HEK293T (cell line): Measurements from ENCODE around the gene CEP95.

Source experiments
- CTCF ChIA-PET: fragments of 350-600 bp; formaldehyde crosslinking; extraction: SDS; loops from one replicate; lab custom pipeline; 2021; ENCODE audit warnings: antibody characterized with exemption, inconsistent platforms; lab: Yijun Ruan, JAX
- POLR2A ChIA-PET: fragments of 350-600 bp; formaldehyde crosslinking; extraction: SDS; loops from one replicate; lab custom pipeline; 2020; ENCODE audit warnings: antibody characterized with exemption, inconsistent platforms; lab: Yijun Ruan, JAX
- DNase-seq: peaks from one replicate; pipeline ENCODE4 v3.0.0; 2012; ENCODE audit warnings: mixed read lengths; ENCODE audit errors: extremely low spot score
- ARNT ChIP-seq: fragments of 450-650 bp; IDR thresholded peaks from 2 replicates; pipeline ENCODE4 v1.6.1; 2017; ENCODE audit warnings: mild to moderate bottlenecking
- BHLHE40 ChIP-seq: fragments of 450-650 bp; IDR thresholded peaks from 2 replicates; pipeline ENCODE4 v1.6.1; 2016; ENCODE audit warnings: mild to moderate bottlenecking, moderate library complexity, borderline replicate concordance
- CTBP1 ChIP-seq: fragments of 450-650 bp; IDR thresholded peaks from 2 replicates; pipeline ENCODE4 v1.6.1; 2016; ENCODE audit warnings: borderline replicate concordance
- ELF4 ChIP-seq: fragments of 450-650 bp; IDR thresholded peaks from 2 replicates; pipeline ENCODE4 v1.6.1; 2017; ENCODE audit warnings: antibody characterized with exemption
- FOXA1 ChIP-seq: fragments of 450-650 bp; IDR thresholded peaks from 2 replicates; pipeline ENCODE4 v1.6.1; 2016; ENCODE audit warnings: mild to moderate bottlenecking
- FOXK2 ChIP-seq: fragments of 450-650 bp; IDR thresholded peaks from 2 replicates; pipeline ENCODE4 v1.6.1; 2016; ENCODE audit warnings: mild to moderate bottlenecking
- FOXM1 ChIP-seq: fragments of 450-650 bp; IDR thresholded peaks from 2 replicates; pipeline ENCODE4 v1.6.1; 2017; ENCODE audit warnings: mild to moderate bottlenecking, borderline replicate concordance
- HDGF ChIP-seq: fragments of 450-650 bp; IDR thresholded peaks from 2 replicates; pipeline ENCODE4 v1.6.1; 2017; ENCODE audit warnings: antibody characterized with exemption, borderline replicate concordance
- L3MBTL2 ChIP-seq: fragments of 450-650 bp; conservative IDR thresholded peaks from 2 replicates; pipeline ENCODE4 v1.6.1; 2016; ENCODE audit warnings: mild to moderate bottlenecking
- LEF1 ChIP-seq: fragments of 450-650 bp; IDR thresholded peaks from 2 replicates; pipeline ENCODE4 v1.6.1; 2017; ENCODE audit warnings: mild to moderate bottlenecking, borderline replicate concordance
- NFRKB ChIP-seq: fragments of 450-650 bp; IDR thresholded peaks from 2 replicates; pipeline ENCODE4 v1.6.1; 2016; ENCODE audit warnings: mild to moderate bottlenecking, moderate library complexity
- PKNOX1 ChIP-seq: fragments of 450-650 bp; IDR thresholded peaks from 2 replicates; pipeline ENCODE4 v1.6.1; 2016
- SP1 ChIP-seq: fragments of 450-650 bp; IDR thresholded peaks from 2 replicates; pipeline ENCODE4 v1.6.1; 2017
- SUZ12 ChIP-seq: fragments of 450-650 bp; IDR thresholded peaks from 2 replicates; pipeline ENCODE4 v1.6.1; 2016; ENCODE audit warnings: mild to moderate bottlenecking
- TARDBP ChIP-seq: fragments of 450-650 bp; IDR thresholded peaks from 2 replicates; pipeline ENCODE4 v1.6.1; 2016
- ZNF384 ChIP-seq: fragments of 450-650 bp; IDR thresholded peaks from 2 replicates; pipeline ENCODE4 v1.6.1; 2016

CEP95 gene

GRCh38 chr17:64540118-64540776 lies 33.5 kb downstream of the CEP95 start:
- DNase-seq = no peak
- TF ChIP-seq FOXA1 (no peak), FOXM1 (no peak), ZNF384 (no peak), SP1 (no peak), L3MBTL2 (no peak), SUZ12 (no peak), NFRKB (no peak), HDGF (no peak), CTBP1 (no peak), PKNOX1 (no peak), LEF1 (no peak), ARNT (no peak), ELF4 (no peak), TARDBP (no peak), BHLHE40 (no peak), FOXK2 (no peak)
- CTCF ChIA-PET = interaction anchor here (0.6 kb wide), 1 partner anchor 11 kb away, joined by 3 read pairs; no protein-coding TSS in a partner anchor
- POLR2A ChIA-PET = no interaction called here

- TF ChIP-seq FOXA1 = no peak
- TF ChIP-seq FOXM1 = no peak
- TF ChIP-seq BHLHE40 = no peak
- TF ChIP-seq HDGF = no peak
- no peak for TF ChIP-seq ELF4
- no peak for TF ChIP-seq PKNOX1
- TF ChIP-seq ZNF384 = no peak
- TF ChIP-seq SUZ12 = no peak
- TF ChIP-seq CTBP1 = no peak
- TF ChIP-seq FOXK2 = no peak
- no peak for TF ChIP-seq SP1
- no peak for TF ChIP-seq ARNT
- CTCF ChIA-PET = interaction anchor here (2.3 kb wide), 1 partner anchor 10 kb away, joined by 5 read pairs; no protein-coding TSS in a partner anchor
- POLR2A ChIA-PET = interaction anchor here (1.0 kb wide), 1 partner anchor 38 kb away, joined by 3 read pairs; the partner anchor contains the start of genes CEP95 and DDX5
- no peak for DNase-seq
Observed at GRCh38 chr17:64544742-64545141, 38.0 kb downstream of the CEP95 start.

GRCh38 chr17:64546716-64547115 lies 39.9 kb downstream of the CEP95 start:
- ChIA-PET POLR2A (no interaction called here), CTCF (no interaction called here)
- TF ChIP-seq L3MBTL2 = no peak
- TF ChIP-seq ARNT = no peak
- TF ChIP-seq BHLHE40 = no peak
- no peak for TF ChIP-seq TARDBP
- no peak for TF ChIP-seq SP1
- TF ChIP-seq FOXA1 = no peak
- no peak for TF ChIP-seq NFRKB
- TF ChIP-seq SUZ12 = no peak
- TF ChIP-seq CTBP1 = no peak
- no peak for TF ChIP-seq ELF4
- no peak for TF ChIP-seq PKNOX1
- TF ChIP-seq FOXM1 = no peak
- TF ChIP-seq ZNF384 = no peak
- no peak for TF ChIP-seq FOXK2
- no peak for TF ChIP-seq LEF1
- no peak for TF ChIP-seq HDGF
- no peak for DNase-seq

GRCh38 chr17:64547319-64547718 lies 40.5 kb downstream of the CEP95 start:
- CTCF ChIA-PET = interaction anchor here (0.6 kb wide), 1 partner anchor 189 kb away, joined by 4 read pairs; no protein-coding TSS in a partner anchor
- TF ChIP-seq ELF4 (no peak), FOXM1 (no peak), LEF1 (no peak), HDGF (no peak), PKNOX1 (no peak), ZNF384 (no peak), FOXA1 (no peak), SUZ12 (no peak), SP1 (no peak), TARDBP (no peak), ARNT (no peak), BHLHE40 (no peak), FOXK2 (no peak), CTBP1 (no peak)
- no peak for DNase-seq
- POLR2A ChIA-PET = interaction anchor here (1.1 kb wide), 1 partner anchor 41 kb away, joined by 4 read pairs; the partner anchor contains the start of gene CEP95

GRCh38 chr17:64551461-64551860 lies 44.7 kb downstream of the CEP95 start:
- ChIA-PET CTCF (no interaction called here), POLR2A (no interaction called here)
- DNase-seq = no peak
- TF ChIP-seq BHLHE40 = no peak
